ENCODE measurements around the gene CD28.

Gene CD28

GRCh38 chr2:203751685-203752271 is 45.3 kb downstream of the CD28 start:
- H3K9me3 ChIP-seq (ENCODE audit: insufficient read depth, low read depth, low read length): peaks cover 6% of the 10 kb centered on the region; the same call in 1 of the 2 replicates

DNA sequence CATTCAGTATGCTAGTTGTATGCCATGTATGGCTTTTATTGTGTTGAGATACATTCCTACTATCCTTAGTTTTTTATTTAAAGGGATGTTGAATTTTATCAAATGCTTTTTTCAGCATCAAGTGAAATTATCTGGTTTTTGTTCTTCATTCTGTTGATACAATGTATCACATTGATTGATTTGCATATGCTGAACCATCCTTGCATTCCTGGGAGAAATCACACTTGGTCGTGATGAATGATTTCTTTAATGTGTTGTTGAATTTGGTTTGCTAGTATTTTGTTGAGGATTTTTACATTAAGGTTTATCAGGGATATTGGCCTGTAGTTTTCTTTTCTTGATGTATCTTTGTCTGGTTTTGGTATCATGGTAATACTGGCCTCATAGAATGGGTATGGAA is 49.7 kb downstream of the CD28 start:
- WGBS: 95% methylated on average over 1 of the region's 1 CpG
- Histone ChIP-seq H3K36me3 (ENCODE audit: insufficient read depth, low read length) (no peaks in the 10 kb centered on the region), H3K9me3 (ENCODE audit: insufficient read depth, low read depth, low read length) (peaks cover 6% of the 10 kb centered on the region; the same call in 1 of the 2 replicates), H3K27me3 (ENCODE audit: insufficient read depth, low read length) (no peaks in the 10 kb centered on the region), H3K27ac (ENCODE audit: low read depth, low read length) (no peak overlapping the region), H3K4me1 (ENCODE audit: insufficient read depth, low read length) (no peaks in the 10 kb centered on the region), H3K9ac (ENCODE audit: low read depth, low read length) (no peak overlapping the region), H3K4me3 (ENCODE audit: low read length) (no peak overlapping the region)

More at GRCh38 chr2:203751685-203752271, 45.3 kb downstream of the CD28 start:
- no peak overlapping the region for H3K27ac ChIP-seq (ENCODE audit: low read depth, low read length)
- 92% methylated on average over 2 of the region's 2 CpGs for WGBS
- no peaks in the 10 kb centered on the region for H3K27me3 ChIP-seq (ENCODE audit: insufficient read depth, low read length)
- no peaks in the 10 kb centered on the region for H3K4me1 ChIP-seq (ENCODE audit: insufficient read depth, low read length)
- no peak overlapping the region for H3K4me3 ChIP-seq (ENCODE audit: low read length)
- H3K9ac ChIP-seq (ENCODE audit: low read depth, low read length): no peak overlapping the region
- no peaks in the 10 kb centered on the region for H3K36me3 ChIP-seq (ENCODE audit: insufficient read depth, low read length)

DNA sequence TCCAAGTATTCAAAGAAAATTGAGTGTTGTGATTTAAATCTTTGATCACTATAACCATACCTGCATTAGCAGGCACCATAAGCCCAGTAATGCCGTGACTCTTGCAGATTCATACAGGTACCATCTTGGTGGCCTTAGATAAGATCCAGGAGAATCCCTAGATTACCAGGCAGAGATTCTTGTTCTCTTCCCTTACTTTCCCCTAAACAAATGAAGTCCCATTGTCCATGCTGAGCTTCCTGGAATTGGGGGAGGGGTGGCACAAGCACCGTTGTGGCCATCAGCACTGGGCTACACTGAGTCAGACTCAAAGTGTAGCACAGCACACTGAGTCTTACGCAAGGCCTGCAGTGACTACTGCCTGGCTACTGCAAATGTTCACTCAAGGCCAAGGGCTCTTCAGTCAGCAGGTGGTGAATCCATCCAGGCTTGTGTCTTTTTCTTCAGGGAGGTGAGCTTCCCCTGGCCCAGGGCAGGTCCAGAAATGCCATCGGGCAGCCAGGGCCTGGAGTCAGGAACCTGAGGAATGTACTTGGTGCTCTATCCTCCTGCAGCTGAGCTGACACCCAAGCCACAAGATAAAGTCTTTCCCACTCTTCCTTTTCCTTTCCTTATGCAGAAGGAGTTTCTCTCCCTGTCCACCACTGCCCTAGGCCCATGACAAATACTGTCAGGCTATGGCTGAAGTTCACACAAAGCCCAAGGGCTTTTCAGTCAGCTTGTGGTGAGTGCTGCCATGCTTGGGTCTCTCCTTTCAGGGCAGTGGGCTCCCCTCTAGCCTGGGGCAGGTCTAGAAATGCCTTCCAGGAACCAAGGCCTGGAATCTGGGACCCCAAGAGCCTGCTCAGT is 52.6 kb downstream of the CD28 start:
- Histone ChIP-seq H3K36me3 (ENCODE audit: insufficient read depth, low read length) (no peaks in the 10 kb centered on the region), H3K4me1 (ENCODE audit: insufficient read depth, low read length) (no peaks in the 10 kb centered on the region), H3K4me3 (ENCODE audit: low read length) (no peak overlapping the region), H3K9me3 (ENCODE audit: insufficient read depth, low read depth, low read length) (peaks cover 6% of the 10 kb centered on the region; the same call in 1 of the 2 replicates), H3K9ac (ENCODE audit: low read depth, low read length) (no peak overlapping the region), H3K27ac (ENCODE audit: low read depth, low read length) (no peak overlapping the region), H3K27me3 (ENCODE audit: insufficient read depth, low read length) (no peaks in the 10 kb centered on the region)
- WGBS: 63% methylated on average over 4 of the region's 4 CpGs

- WGBS: 92% methylated on average over 4 of the region's 4 CpGs
- H3K9ac ChIP-seq (ENCODE audit: low read depth, low read length): no peak overlapping the region
- H3K4me1 ChIP-seq (ENCODE audit: insufficient read depth, low read length): no peaks in the 10 kb centered on the region
- H3K4me3 ChIP-seq (ENCODE audit: low read length): no peak overlapping the region
- peaks cover 6% of the 10 kb centered on the region; the same call in 1 of the 2 replicates for H3K9me3 ChIP-seq (ENCODE audit: insufficient read depth, low read depth, low read length)
- H3K27me3 ChIP-seq (ENCODE audit: insufficient read depth, low read length): no peaks in the 10 kb centered on the region
- H3K27ac ChIP-seq (ENCODE audit: low read depth, low read length): no peak overlapping the region
- no peaks in the 10 kb centered on the region for H3K36me3 ChIP-seq (ENCODE audit: insufficient read depth, low read length)
These were observed 53.4 kb downstream of the CD28 start for GRCh38 chr2:203759690-203760365.

DNA sequence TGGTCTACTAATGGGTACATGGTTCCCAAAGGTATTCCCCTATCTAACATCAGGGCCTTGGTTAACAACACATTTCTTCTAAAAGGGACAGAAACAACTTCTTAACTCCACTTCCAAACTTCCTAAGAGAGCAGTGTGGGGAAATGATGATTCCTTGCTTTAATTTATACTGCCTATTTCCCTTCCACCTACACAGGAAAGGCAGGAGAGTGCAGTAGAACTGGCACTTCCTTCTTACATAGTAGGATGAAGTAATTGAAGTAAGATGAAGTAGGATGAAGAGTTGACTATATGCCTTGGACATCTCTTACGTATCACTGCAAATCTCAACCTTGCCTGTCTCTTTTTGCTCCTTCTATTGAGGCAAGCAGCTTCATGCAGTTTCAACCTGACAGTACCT is 54.7 kb downstream of the CD28 start:
- no peaks in the 10 kb centered on the region for H3K4me1 ChIP-seq (ENCODE audit: insufficient read depth, low read length)
- H3K36me3 ChIP-seq (ENCODE audit: insufficient read depth, low read length): no peaks in the 10 kb centered on the region
- no peak overlapping the region for H3K27ac ChIP-seq (ENCODE audit: low read depth, low read length)
- H3K27me3 ChIP-seq (ENCODE audit: insufficient read depth, low read length): no peaks in the 10 kb centered on the region
- H3K4me3 ChIP-seq (ENCODE audit: low read length): no peak overlapping the region
- peaks cover 2% of the 10 kb centered on the region; the same call in 1 of the 2 replicates for H3K9me3 ChIP-seq (ENCODE audit: insufficient read depth, low read depth, low read length)
- H3K9ac ChIP-seq (ENCODE audit: low read depth, low read length): no peak overlapping the region
- 100% methylated on average over 1 of the region's 1 CpG for WGBS

DNA sequence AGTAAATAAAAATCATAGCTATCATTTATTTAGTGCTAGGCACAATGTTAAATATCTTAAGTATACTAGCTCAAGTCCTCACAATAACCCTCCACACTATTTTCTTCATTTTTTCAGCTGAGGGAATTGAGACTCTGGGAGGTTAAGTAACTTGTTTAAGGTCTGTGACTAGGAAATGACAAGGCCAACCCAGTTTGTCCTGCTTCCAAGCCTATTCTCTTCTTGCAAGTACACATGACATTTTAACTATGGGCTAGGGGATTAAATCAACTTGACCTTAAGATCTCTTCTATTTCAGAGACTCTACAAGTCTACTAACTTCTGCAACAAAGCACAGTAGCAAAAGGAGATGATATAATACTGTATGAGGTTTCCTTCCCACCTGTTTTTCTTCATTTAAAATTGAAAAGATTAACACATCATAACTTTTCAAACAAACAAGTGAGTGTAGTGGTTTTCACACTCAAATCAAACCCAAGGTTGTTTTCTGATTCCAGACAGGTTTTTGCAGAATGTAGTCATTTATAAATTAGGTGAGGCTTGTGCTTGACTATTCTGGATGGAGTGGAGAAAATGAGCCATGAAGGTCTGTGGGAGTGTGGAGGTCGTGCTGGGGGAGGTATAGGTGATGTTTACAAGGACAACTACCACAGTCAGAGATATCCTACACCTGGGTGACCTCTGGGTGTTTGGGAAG is 57.0 kb downstream of the CD28 start:
- no peak overlapping the region for H3K4me3 ChIP-seq (ENCODE audit: low read length)
- no peaks in the 10 kb centered on the region for H3K9me3 ChIP-seq (ENCODE audit: insufficient read depth, low read depth, low read length)
- H3K36me3 ChIP-seq (ENCODE audit: insufficient read depth, low read length): no peaks in the 10 kb centered on the region
- H3K9ac ChIP-seq (ENCODE audit: low read depth, low read length): no peak overlapping the region
- H3K27ac ChIP-seq (ENCODE audit: low read depth, low read length): no peak overlapping the region
- H3K27me3 ChIP-seq (ENCODE audit: insufficient read depth, low read length): no peaks in the 10 kb centered on the region
- no peaks in the 10 kb centered on the region for H3K4me1 ChIP-seq (ENCODE audit: insufficient read depth, low read length)
- WGBS: 100% methylated on average over 1 of the region's 1 CpG

DNA sequence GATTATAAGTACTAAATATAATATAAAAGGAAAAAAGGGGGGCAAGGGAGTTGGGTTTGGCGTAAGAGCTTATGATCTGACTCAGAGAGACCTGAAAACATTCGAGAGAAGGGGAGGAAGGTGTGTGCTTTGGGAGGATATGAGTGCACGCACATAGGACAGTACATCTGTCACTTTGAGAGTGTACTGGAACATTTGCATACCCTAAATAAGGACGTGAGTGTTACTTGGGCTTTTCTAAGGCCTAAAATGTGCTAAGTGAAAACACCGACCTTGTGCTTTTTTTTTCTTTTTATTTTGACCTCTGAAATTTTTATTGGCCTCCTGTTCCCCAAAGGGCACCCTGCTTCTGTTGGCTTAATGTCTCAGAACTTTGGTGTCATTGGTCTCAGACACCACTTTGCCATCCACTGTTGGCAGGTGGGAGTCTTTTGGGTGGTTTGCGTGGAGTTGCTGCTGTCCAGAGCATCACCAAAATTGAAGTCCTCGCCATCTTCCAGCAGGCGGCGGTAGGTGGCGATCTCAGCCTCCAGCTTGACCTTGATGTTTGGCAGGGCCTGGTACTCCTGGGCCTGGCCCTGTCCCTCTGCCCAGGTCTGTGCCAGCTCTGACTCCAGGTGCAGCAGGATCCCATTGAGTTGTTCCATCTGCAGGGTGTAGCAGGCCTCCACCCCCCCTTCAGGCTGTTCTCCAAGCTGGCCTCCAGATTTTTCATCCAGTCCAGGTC is 57.7 kb downstream of the CD28 start:
- Histone ChIP-seq H3K9ac (ENCODE audit: low read depth, low read length) (no peak overlapping the region), H3K4me1 (ENCODE audit: insufficient read depth, low read length) (no peaks in the 10 kb centered on the region), H3K9me3 (ENCODE audit: insufficient read depth, low read depth, low read length) (no peaks in the 10 kb centered on the region), H3K27me3 (ENCODE audit: insufficient read depth, low read length) (no peaks in the 10 kb centered on the region), H3K4me3 (ENCODE audit: low read length) (no peak overlapping the region), H3K27ac (ENCODE audit: low read depth, low read length) (no peak overlapping the region), H3K36me3 (ENCODE audit: insufficient read depth, low read length) (no peaks in the 10 kb centered on the region)
- 81% methylated on average over 10 of the region's 10 CpGs for WGBS

DNA sequence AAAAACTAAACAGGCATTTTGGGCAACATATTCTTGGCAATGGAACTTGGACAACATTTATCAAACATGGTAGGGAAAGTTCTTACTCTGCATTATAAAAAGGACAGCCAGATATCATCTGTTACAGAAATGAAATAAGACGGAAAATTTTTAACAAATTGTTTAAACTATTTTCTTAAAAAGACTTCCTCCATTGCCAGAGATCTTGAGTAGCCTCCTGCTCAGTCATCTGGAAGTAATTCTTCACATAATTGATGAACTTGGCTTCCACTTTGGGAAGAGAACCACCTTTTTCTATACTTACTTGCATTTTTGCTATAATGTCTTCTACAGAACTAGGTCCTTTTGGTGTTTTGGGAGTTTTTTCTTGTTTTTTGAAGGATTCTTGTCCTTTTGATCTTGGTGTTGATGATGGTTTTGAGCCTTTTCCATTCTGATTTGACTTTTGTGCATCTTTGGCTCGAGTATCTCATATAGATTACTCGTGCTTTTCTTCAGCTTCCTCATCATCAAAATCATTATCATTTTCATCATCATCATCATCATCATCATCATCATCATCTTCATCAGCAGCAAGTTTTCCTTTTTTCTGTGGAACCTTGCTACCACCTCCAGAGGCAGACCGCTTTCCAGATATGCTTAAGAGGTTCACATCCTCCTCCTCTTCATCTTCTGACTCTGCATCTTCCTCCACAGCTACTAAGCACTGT is 66.2 kb downstream of the CD28 start:
- 96% methylated on average over 4 of the region's 4 CpGs for WGBS
- no peaks in the 10 kb centered on the region for H3K9me3 ChIP-seq (ENCODE audit: insufficient read depth, low read depth, low read length)
- H3K9ac ChIP-seq (ENCODE audit: low read depth, low read length): no peak overlapping the region
- H3K27me3 ChIP-seq (ENCODE audit: insufficient read depth, low read length): no peaks in the 10 kb centered on the region
- H3K36me3 ChIP-seq (ENCODE audit: insufficient read depth, low read length): no peaks in the 10 kb centered on the region
- no peaks in the 10 kb centered on the region for H3K4me1 ChIP-seq (ENCODE audit: insufficient read depth, low read length)
- H3K27ac ChIP-seq (ENCODE audit: low read depth, low read length): no peak overlapping the region
- no peak overlapping the region for H3K4me3 ChIP-seq (ENCODE audit: low read length)

DNA sequence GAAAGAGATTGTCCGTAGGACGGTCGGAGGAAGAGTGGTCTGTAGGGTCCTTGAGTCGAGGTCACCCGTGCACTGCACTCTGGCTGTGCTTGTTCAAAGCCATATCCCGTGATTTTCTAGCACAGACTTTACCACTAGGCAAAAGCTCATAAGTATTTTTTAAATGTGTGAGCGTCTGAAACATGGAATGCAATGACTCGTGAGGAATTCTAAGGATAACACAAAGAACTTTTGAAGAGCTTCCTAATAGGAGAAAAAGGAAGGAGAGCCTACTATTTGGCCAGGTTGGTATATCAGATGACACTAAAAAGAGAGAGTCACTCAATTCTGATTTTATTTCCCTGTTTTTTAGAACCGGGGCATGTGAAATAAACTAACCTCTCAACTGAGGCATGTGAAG is 68.3 kb downstream of the CD28 start:
- no peaks in the 10 kb centered on the region for H3K9me3 ChIP-seq (ENCODE audit: insufficient read depth, low read depth, low read length)
- no peak overlapping the region for H3K9ac ChIP-seq (ENCODE audit: low read depth, low read length)
- no peaks in the 10 kb centered on the region for H3K4me1 ChIP-seq (ENCODE audit: insufficient read depth, low read length)
- H3K36me3 ChIP-seq (ENCODE audit: insufficient read depth, low read length): no peaks in the 10 kb centered on the region
- no peak overlapping the region for H3K4me3 ChIP-seq (ENCODE audit: low read length)
- WGBS: 82% methylated on average over 9 of the region's 9 CpGs
- no peaks in the 10 kb centered on the region for H3K27me3 ChIP-seq (ENCODE audit: insufficient read depth, low read length)
- H3K27ac ChIP-seq (ENCODE audit: low read depth, low read length): no peak overlapping the region

- Histone ChIP-seq H3K4me3 (ENCODE audit: low read length) (no peak overlapping the region), H3K36me3 (ENCODE audit: insufficient read depth, low read length) (no peaks in the 10 kb centered on the region)
- 90% methylated on average over 1 of the region's 1 CpG for WGBS
These were observed 69.2 kb downstream of the CD28 start for GRCh38 chr2:203775684-203776083.

More at GRCh38 chr2:203775684-203776083, 69.2 kb downstream of the CD28 start:
- H3K9me3 ChIP-seq (ENCODE audit: insufficient read depth, low read depth, low read length): no peaks in the 10 kb centered on the region
- H3K27ac ChIP-seq (ENCODE audit: low read depth, low read length): no peak overlapping the region
- no peaks in the 10 kb centered on the region for H3K4me1 ChIP-seq (ENCODE audit: insufficient read depth, low read length)
- no peaks in the 10 kb centered on the region for H3K27me3 ChIP-seq (ENCODE audit: insufficient read depth, low read length)
- H3K9ac ChIP-seq (ENCODE audit: low read depth, low read length): no peak overlapping the region
